Skeletal muscle tissue (tissue), 4 donors: Measurements from ENCODE around the gene RAB9A. TPM values are rescaled to one million over a fixed set of nuclear protein-coding genes. Genes with fewer than 3 reads are reported as not detected.

ENCODE experiments used
- H3K27ac ChIP-seq: one replicate; pipeline ENCODE4 v1.7.0; 2013; ENCODE audit warnings: mild to moderate bottlenecking, low read depth, low read length, inconsistent platforms
- H3K27me3 ChIP-seq, 3 donors: one replicate each; pipeline ENCODE4 v1.7.0; 2013; ENCODE audit warnings: low read length in 3 of 3; ENCODE audit not compliant: control insufficient read depth in 3 of 3, insufficient read depth in 3 of 3
- H3K36me3 ChIP-seq, 3 donors: one replicate each; pipeline ENCODE4 v1.7.0; 2013; ENCODE audit warnings: low read length in 3 of 3; ENCODE audit not compliant: control insufficient read depth in 3 of 3, insufficient read depth in 3 of 3
- H3K4me1 ChIP-seq, 3 donors: one replicate each; pipeline ENCODE4 v1.7.0; 2013; ENCODE audit warnings: low read length in 3 of 3, mild to moderate bottlenecking in 3 of 3; ENCODE audit not compliant: control insufficient read depth in 3 of 3, insufficient read depth in 3 of 3
- H3K4me3 ChIP-seq, 3 donors: one replicate each; pipeline ENCODE4 v1.7.0; 2013; ENCODE audit warnings: low read length in 3 of 3
- H3K9ac ChIP-seq, 3 donors: one replicate each; pipeline ENCODE4 v1.7.0; 2013; ENCODE audit warnings: low read length in 3 of 3, mild to moderate bottlenecking in 3 of 3, moderate library complexity in 2 of 3, low read depth in 1 of 3
- H3K9me3 ChIP-seq, 3 donors: one replicate each; pipeline ENCODE4 v1.7.0; 2013; ENCODE audit warnings: low read length in 3 of 3; ENCODE audit not compliant: control insufficient read depth in 3 of 3
- total RNA-seq: library from RNA; depleted of rRNA; stranded (reverse); fragments of >200 nt; gene quantifications from one replicate; pipeline ENCODE4 v1.2.3, GENCODE V29; 2014
- donor health status: Osteomylitis.

The RAB9A gene
- total RNA-seq, 1 donor from 2014 or later: 19.3 TPM

- H3K27ac ChIP-seq: peak overlapping the region; percentile 9
- peaks cover 0 to 4% (median 0%) of the 10 kb centered on the region in 3 donors for H3K27me3 ChIP-seq
- no peaks in the 10 kb centered on the region for H3K36me3 ChIP-seq
- no peaks in the 10 kb centered on the region for H3K9me3 ChIP-seq
- no peak overlapping the region for H3K4me3 ChIP-seq
- H3K4me1 ChIP-seq: peaks cover 4 to 7% (median 4%) of the 10 kb centered on the region in 3 donors
- H3K9ac ChIP-seq: no peak overlapping the region
Observed at GRCh38 chrX:13732246-13733067, 43.5 kb downstream of the RAB9A start.

- Histone ChIP-seq H3K27me3 (peaks cover 0 to 4% (median 0%) of the 10 kb centered on the region in 3 donors), H3K27ac (peak overlapping the region; percentile 82), H3K9me3 (no peaks in the 10 kb centered on the region), H3K36me3 (no peaks in the 10 kb centered on the region), H3K4me3 (peak overlapping the region; percentile 83 to 90 (median 85)), H3K4me1 (peaks cover 4 to 7% (median 4%) of the 10 kb centered on the region in 3 donors), H3K9ac (peak overlapping the region; percentile 78 to 88 (median 83))
Observed at GRCh38 chrX:13733506-13733905, 44.6 kb downstream of the RAB9A start.

GRCh38 chrX:13734278-13735172, 45.6 kb downstream of the RAB9A start, which contains the start of the genes OFD1 and TRAPPC2:
TSS of gene OFD1 (plus strand) at chrX:13734748. CDS start at chrX:13735072, 324 bp downstream.
TSS of gene TRAPPC2 (minus strand) at chrX:13734620. CDS start at chrX:13719963, 14,657 bp downstream.
- Histone ChIP-seq H3K4me3 (peak within 1 kb of the TSS; percentile 83 to 90 (median 85)), H3K36me3 (no peaks in the 10 kb centered on the region), H3K27ac (peak within 1 kb of the TSS; percentile 82), H3K9ac (peak within 1 kb of the TSS; percentile 81 to 88 (median 83)), H3K4me1 (peaks cover 4 to 7% (median 4%) of the 10 kb centered on the region in 3 donors), H3K27me3 (peaks cover 0 to 4% (median 0%) of the 10 kb centered on the region in 3 donors), H3K9me3 (no peaks in the 10 kb centered on the region)

- Histone ChIP-seq H3K4me3 (no peak overlapping the region), H3K9me3 (no peaks in the 10 kb centered on the region)
Observed at GRCh38 chrX:13741695-13742094, 52.8 kb downstream of the RAB9A start.

GRCh38 chrX:13742397-13743176, 53.7 kb downstream of the RAB9A start:
- peaks cover 2 to 12% (median 5%) of the 10 kb centered on the region in 3 donors for H3K36me3 ChIP-seq
- no peaks in the 10 kb centered on the region for H3K4me1 ChIP-seq
- H3K27me3 ChIP-seq: no peaks in the 10 kb centered on the region
- no peaks in the 10 kb centered on the region for H3K9me3 ChIP-seq
- H3K4me3 ChIP-seq: no peak overlapping the region
- no peak overlapping the region for H3K27ac ChIP-seq
- H3K9ac ChIP-seq: no peak overlapping the region

More at GRCh38 chrX:13741695-13742094, 52.8 kb downstream of the RAB9A start:
- Histone ChIP-seq H3K27me3 (no peaks in the 10 kb centered on the region), H3K4me1 (no peaks in the 10 kb centered on the region), H3K9ac (no peak overlapping the region), H3K27ac (no peak overlapping the region), H3K36me3 (peaks cover under 1 to 7% (median 2%) of the 10 kb centered on the region in 3 donors)

GRCh38 chrX:13747836-13748235, 58.9 kb downstream of the RAB9A start:
- no peak overlapping the region for H3K4me3 ChIP-seq
- no peak overlapping the region for H3K27ac ChIP-seq
- peaks cover 0 to 4% (median 3%) of the 10 kb centered on the region in 3 donors for H3K4me1 ChIP-seq
- no peak overlapping the region for H3K9ac ChIP-seq
- peaks cover 2 to 13% (median 10%) of the 10 kb centered on the region in 3 donors for H3K36me3 ChIP-seq
- H3K27me3 ChIP-seq: no peaks in the 10 kb centered on the region
- no peaks in the 10 kb centered on the region for H3K9me3 ChIP-seq

- H3K9me3 ChIP-seq: no peaks in the 10 kb centered on the region
- no peak overlapping the region for H3K9ac ChIP-seq
- no peak overlapping the region for H3K4me3 ChIP-seq
- no peaks in the 10 kb centered on the region for H3K27me3 ChIP-seq
- H3K4me1 ChIP-seq: peaks cover 0 to 4% (median 3%) of the 10 kb centered on the region in 3 donors
- H3K36me3 ChIP-seq: peaks cover 2 to 13% (median 10%) of the 10 kb centered on the region in 3 donors
- no peak overlapping the region for H3K27ac ChIP-seq
Observed at GRCh38 chrX:13748486-13748885, 59.6 kb downstream of the RAB9A start.

GRCh38 chrX:13750204-13750603, 61.3 kb downstream of the RAB9A start:
- no peak overlapping the region for H3K27ac ChIP-seq
- H3K36me3 ChIP-seq: peaks cover 2 to 10% (median 9%) of the 10 kb centered on the region in 3 donors
- H3K9ac ChIP-seq: no peak overlapping the region
- no peak overlapping the region for H3K4me3 ChIP-seq
- H3K9me3 ChIP-seq: no peaks in the 10 kb centered on the region
- peaks cover 0 to 4% (median 3%) of the 10 kb centered on the region in 3 donors for H3K4me1 ChIP-seq
- H3K27me3 ChIP-seq: no peaks in the 10 kb centered on the region

GRCh38 chrX:13750812-13751211, 61.9 kb downstream of the RAB9A start:
- H3K9ac ChIP-seq: no peak overlapping the region
- no peaks in the 10 kb centered on the region for H3K27me3 ChIP-seq

More at GRCh38 chrX:13750812-13751211, 61.9 kb downstream of the RAB9A start:
- Histone ChIP-seq H3K27ac (no peak overlapping the region), H3K4me1 (peaks cover 0 to 4% (median 3%) of the 10 kb centered on the region in 3 donors), H3K36me3 (peaks cover 0 to 10% (median 9%) of the 10 kb centered on the region in 3 donors), H3K9me3 (no peaks in the 10 kb centered on the region), H3K4me3 (no peak overlapping the region)
